NCI-H1436 (cell line): ENCODE results near the gene SMYD3.
"Not testable (repeated sequence)": the region's sequence is repeated elsewhere in the genome, so short reads cannot be mapped to it uniquely, and the experiment has no call there.

Source experiments
- DNase-seq: peaks from one replicate; lab custom pipeline; 2025; lab: John Stamatoyannopoulos, UW

SMYD3 gene

GRCh38 chr1:245987577-245987976, 519.5 kb downstream of the SMYD3 start:
- no peak for DNase-seq

GRCh38 chr1:245987219-245987545, 519.9 kb downstream of the SMYD3 start:
- DNase-seq = no peak

- DNase-seq = no peak
These were observed 520.5 kb downstream of the SMYD3 start for GRCh38 chr1:245986404-245987218.

- DNase-seq = no peak
These were observed 522.5 kb downstream of the SMYD3 start for GRCh38 chr1:245984390-245985155.

- DNase-seq = no peak
These were observed 523.6 kb downstream of the SMYD3 start for GRCh38 chr1:245983294-245983967.

GRCh38 chr1:245979589-245979988, 527.5 kb downstream of the SMYD3 start:
- no peak for DNase-seq

GRCh38 chr1:245978915-245979314, 528.2 kb downstream of the SMYD3 start:
- no peak for DNase-seq

GRCh38 chr1:245972476-245972875, 534.6 kb downstream of the SMYD3 start:
- DNase-seq = no peak

GRCh38 chr1:245971711-245972085, 535.4 kb downstream of the SMYD3 start:
- no peak for DNase-seq

- not testable (repeated sequence) for DNase-seq
These were observed 535.9 kb downstream of the SMYD3 start for GRCh38 chr1:245971076-245971710.

GRCh38 chr1:245969283-245969682, 537.8 kb downstream of the SMYD3 start:
- DNase-seq = no peak

GRCh38 chr1:245968775-245969174, 538.3 kb downstream of the SMYD3 start:
- no peak for DNase-seq

- no peak for DNase-seq
These were observed 541.7 kb downstream of the SMYD3 start for GRCh38 chr1:245965398-245965797.

- no peak for DNase-seq
These were observed 543.4 kb downstream of the SMYD3 start for GRCh38 chr1:245963649-245964048.

- DNase-seq = no peak
These were observed 544.6 kb downstream of the SMYD3 start for GRCh38 chr1:245962453-245962852.

- no peak for DNase-seq
These were observed 545.9 kb downstream of the SMYD3 start for GRCh38 chr1:245961137-245961540.

GRCh38 chr1:245960171-245960570, 546.9 kb downstream of the SMYD3 start:
- DNase-seq = no peak

GRCh38 chr1:245958016-245958415, 549.1 kb downstream of the SMYD3 start:
- DNase-seq = no peak

GRCh38 chr1:245957427-245957826, 549.7 kb downstream of the SMYD3 start:
- DNase-seq = no peak

- DNase-seq = no peak
These were observed 550.9 kb downstream of the SMYD3 start for GRCh38 chr1:245956225-245956624.

GRCh38 chr1:245953876-245954660, 553.0 kb downstream of the SMYD3 start:
- no peak for DNase-seq
